HK-2 (cell line): ENCODE results near the gene MACROD1.
A peak's percentile ranks its signal among the peaks of the same experiment; 100 is the strongest.
"Not testable (repeated sequence)": the region's sequence is repeated elsewhere in the genome, so short reads cannot be mapped to it uniquely, and the experiment has no call there.

Source experiments
- DNase-seq: peaks from one replicate; pipeline ENCODE4 v3.0.0-alpha.2; 2018; ENCODE audit not compliant: unreplicated experiment

The MACROD1 gene

DNA sequence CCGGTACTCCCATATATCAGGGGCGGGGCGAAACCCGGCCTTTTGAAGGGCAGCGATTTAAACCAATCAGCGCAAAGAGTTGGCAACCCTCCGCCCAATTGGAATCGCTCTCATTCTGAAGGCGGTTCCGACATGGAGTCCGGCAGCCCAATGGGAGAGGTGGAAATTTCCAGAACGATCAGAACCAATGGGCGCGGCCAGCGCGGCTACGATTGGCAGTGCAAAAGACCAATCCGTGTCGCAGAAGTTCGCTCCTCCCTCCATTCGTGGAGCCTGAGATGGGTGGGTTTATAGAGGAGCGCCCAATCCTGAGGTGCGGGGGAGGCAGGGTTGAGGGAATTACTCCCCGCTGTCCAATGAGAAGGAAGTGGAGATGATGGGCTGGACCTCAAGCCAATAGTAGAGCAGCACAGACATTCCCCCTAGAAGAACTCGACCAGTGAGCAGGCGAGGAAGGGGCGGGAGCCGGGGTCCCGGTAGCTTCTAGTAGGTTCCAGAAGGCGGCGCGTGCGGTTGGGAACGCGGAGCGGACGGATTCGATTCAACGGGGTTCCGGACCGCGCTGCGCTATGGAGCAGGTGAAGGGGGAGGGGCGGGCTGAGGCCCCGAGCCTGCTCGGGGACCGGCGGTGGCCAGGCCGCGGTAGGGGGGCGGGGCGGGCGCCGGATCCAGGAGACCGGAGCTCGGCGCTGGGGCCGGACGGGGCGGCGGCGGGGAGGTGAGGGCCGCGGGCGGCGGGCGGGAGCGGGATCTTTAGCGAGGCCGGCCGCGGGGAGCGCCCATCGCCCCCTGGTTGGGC, 20.0 kb upstream of the MACROD1 start, which contains the start of gene STIP1:
Gene STIP1, plus strand, starts transcription at position 479 of the 799 bp plus-strand sequence. Its CDS starts 91 bp downstream, at position 570.
- peak; percentile 98 for DNase-seq

DNA sequence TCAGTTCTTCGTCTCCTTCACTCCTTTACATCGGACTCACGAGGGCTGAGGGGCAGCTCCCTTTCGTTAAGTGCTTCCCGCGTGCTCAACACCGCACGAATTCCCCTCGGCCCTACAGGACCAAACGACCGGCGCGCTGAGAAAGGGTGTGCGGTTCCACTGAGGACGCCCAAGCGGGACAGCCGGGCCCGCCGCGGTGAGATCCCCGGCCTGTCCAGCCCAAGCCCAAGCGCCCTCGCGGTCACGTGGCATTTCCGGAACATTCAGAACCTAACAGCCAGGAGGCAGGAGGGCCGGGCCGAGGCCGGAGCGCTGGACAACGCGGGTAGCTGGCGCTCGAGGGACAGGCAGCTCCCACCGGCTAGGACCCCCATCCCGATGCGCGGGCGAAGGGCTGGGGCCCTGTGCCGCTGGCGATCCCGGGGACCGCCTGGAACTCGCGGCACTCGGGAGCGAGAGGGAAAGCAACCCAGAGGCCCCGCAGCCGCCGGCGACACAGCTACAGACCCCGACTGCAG, 19.3 kb upstream of the MACROD1 start:
- no peak for DNase-seq

DNA sequence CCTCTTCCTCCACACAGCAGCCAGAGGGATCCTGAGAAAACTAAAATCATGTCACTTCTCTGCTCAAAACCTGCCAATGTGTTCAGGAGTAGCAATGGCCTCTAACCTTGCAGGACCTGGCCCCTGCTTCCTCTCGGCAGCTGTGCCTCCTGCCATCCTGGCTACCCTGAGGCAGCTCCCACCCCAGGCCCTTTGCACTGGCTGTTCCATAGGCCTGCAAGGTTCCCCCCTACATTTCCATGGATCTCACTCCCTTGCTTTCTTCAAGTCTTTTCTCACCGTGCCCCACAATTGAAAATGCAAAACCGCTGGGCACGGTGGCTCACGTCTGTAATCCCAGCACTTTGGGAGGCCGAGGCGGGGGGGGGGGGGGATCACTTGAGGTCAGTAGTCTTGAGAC, 18.0 kb upstream of the MACROD1 start:
- DNase-seq, result no peak

DNA sequence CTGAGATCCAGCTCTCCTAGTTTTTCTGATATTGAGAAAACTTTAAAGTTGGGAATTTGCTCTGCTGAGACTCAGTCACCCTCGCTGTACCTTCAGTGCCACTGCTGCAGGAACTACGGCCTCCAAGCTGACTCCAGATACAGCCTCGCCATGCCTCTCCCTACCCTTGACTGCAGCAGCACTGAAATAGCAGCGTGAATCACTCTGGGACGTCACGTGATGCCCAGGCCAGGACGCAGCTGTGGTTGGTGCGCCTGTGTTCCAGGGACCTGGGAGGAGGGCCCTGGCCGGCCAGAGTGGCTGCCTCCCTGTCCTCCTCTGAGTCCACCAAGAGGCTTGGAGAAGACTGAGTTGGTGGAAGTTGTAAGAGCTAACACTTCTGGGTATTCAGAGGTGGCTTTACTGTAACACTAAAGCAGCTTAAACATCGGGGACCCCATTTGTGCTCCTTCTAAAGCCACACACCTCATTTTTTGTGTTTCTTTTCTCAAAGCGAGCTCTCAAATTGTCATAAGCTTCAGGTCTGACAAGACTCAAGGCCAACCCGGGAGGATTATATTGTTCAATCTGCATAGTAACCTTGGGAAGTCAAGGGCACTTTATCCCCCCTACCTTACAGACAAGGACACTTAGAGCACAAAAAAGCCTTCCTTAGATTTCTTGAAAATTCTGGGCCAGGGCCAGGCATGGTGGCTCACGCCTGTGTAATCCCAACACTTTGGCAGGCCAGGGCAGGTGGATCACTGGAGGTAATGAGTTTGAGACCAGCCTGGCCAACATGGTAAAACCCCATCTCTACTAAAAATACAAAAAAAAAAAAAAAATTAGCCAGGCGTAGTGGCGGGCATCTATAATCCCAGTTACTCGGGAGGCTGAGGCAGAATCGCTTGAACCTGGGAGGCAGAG, 15.8 kb upstream of the MACROD1 start:
- DNase-seq, result peak; percentile 87

DNA sequence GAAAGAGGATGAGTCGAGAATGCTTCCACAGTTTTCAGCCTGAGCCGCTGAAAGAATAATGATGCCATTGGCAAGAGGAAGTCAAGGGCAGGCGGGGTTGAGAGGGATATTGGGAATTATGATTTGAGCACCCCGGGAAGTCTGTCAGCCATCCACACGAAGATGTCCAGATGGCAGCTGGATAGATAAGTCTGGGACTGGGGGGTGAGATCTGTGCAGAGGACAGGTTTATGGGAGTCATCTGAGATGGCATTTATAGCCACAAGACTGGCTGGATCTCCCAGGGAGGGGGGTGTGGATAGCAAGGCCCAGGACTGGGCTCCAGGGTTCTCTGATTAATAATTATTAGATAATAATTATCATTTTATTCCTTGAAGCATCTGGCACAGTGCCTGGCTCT, 15.0 kb upstream of the MACROD1 start:
- DNase-seq, result no peak

DNA sequence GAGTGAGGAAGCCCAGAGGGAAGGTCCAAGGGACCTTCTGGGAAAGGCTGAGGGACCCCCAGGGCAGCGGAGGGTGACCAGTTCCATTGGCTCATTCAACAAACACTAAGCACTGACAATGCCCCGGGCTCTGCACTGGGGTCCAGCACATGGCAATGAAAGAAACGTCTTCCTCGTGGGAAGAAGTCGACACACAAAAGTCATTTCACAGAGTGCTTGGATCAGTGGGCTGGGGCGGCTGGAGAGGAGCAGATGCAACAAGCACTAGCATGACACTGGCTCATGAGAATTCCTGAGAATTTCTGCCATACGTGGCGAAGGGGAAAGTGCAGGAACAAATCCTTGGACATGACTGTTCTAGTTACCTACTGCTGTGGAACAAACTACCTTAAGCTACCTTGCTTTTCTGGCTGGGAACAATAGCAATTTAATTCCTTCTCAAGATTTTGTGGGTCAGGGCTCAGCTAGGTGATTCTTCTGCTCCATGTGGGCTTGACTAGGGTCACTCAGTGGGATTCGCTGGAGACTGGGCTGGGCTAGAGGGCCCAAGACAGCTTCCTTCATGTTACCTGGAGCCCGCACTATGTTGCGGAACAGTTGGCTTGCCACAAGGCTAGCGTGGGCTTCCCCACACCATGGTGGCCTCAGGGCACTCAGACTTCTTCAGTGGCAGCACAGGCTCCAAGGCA, 13.2 kb upstream of the MACROD1 start:
- DNase-seq, result no peak

DNA sequence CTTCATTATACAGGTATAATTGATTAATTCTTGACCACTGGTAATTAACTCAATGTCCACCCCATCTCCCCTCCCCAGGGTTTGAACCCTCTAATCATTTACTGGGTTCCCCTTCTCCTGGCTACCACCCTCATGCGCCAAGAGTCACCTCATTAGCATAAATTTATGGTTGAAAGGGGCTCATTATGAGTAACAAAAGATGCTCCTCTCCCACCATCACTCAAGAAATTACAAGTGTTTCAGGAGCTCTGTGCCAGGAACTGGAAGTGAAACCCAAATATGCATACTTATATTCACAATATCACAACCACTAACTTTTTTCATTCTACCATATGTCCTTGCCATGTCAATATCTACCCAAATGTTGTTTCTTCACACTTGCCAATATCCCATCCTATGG, 12.3 kb upstream of the MACROD1 start:
- no peak for DNase-seq

DNA sequence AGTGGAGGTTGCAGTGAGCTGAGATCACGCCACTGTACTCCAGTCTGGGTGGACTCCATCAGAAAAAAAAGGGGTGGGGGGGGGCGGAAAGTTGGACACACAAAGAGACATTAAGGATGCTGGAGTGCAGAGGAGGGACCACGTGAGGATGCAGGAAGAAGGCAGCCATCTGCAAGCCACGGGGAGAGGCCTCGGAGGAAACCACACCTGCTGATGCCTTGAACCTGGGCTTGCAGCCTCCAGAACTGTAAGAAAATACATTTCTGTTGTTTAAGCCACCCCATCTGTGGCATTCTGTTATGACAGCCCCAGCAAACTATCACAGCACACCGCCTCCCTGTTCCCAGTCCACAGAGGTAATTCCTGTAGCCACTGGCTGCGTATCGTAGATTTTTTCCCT, 10.8 kb upstream of the MACROD1 start:
- no peak for DNase-seq

DNA sequence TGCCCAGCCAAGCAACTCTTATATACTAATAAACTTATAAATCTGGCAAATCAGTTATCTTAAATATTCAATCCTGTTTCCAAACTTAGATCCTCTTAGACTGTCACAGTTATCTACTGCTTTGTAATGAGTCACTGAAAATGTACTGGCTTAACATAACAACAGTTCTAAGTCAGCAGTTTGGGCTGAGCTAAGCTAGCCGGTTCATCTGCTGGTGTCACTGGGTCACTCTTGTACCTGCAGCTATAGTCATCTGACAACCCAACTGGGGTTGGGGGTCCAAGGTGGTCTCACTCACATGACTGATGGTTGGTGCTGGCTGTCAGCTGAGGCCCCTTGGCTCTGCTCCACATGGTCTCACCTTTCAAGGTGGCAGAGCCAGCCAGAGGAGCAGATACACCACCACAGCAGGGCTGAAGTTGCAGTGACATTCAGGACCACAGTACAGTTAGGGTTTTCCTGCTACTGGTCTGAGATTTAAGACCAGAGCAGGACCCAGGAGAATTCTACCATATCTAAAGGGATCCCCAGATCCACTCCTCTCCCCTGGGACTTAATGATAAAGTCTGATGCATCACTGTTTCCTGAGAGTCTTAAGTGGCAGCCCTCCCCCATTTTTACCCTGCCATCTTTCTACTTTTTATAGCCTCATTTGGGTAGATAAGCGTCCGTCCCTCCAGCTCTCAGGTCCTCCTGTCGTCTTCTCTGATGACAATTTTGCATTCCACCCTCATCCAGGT, 7.9 kb upstream of the MACROD1 start:
- no peak for DNase-seq

DNA sequence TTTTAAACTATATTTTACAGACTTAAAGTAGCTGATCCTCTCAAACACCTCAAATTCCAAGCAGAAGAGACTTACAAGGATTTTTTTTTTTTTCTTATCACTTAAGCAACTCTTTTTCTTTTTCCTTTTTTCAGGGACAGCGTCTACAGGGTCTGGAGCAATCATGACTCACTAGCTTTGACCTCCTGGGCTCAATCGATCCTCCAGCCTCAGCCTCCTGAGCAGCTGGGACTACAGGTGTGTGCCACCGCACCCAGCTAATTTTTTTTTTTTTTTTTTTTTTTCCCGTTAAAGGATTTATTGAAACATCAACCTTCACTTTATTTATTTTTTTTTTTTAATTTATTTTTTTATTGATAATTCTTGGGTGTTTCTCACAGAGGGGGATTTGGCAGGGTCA, 4.5 kb upstream of the MACROD1 start:
- DNase-seq, result no peak

DNA sequence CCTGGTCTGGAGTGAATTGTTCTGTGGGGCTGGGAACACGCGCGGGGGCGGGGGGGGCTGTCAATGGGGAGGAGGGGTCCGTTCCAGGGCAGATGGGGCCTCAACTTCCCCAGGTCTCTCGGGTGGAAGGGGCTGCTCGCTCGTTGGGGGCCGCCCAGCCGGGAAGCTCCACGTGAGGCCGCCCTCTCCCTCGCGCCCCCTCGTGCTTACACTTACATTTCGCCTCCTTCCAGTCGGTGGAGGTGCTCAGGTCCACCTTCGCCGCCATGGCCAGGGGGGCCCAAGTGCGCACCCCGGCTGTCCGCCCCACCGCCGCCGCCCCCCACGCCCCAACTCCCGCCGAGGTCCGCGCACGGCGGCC, 452 bp downstream of the MACROD1 start:
- peak; percentile 40 for DNase-seq

DNA sequence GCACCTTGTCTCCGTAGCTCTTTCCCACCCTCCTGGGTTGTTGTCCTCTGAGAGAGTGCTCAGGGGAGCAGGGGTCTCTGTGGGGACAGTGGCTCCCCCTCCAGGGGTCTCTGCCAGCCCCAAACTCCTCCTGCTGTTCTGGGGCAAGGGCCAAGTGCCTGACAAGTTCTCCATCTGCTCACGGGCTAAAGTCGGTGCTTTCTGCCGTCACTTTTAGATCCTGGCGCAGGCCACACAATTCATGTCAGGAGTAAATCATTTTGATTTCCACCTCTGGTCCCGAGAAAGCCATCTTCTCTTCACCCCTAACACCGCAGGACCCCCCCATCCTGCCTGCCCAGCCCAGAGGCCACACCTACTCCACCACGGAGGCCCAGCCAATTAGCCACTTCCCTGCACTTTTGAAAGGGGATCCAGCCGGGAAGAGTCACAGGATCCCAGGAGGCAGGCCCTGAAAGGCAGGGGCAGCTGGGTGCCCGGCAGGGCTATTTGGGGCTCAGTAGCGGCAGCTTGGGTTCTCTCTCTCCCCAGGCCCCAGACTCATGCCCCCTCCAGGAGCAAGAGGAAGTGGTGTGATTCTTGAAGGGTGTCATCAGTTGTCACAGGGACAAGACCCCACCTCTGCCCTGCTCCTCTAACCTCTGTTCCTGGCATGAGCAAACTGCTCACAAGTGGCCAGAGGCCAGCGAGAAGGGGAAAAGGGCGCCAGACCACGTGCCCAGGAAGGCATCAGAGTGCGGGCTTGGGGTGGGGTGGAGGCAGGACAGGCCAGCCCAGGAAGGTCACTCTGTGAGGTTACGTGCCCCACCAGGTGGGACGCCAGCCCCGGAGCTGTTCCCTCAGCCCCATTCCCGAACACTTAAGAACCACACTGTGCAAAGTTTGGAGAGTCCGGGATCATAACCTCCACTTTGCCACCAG, 1.3 kb downstream of the MACROD1 start:
- DNase-seq, result peak; percentile 22

DNA sequence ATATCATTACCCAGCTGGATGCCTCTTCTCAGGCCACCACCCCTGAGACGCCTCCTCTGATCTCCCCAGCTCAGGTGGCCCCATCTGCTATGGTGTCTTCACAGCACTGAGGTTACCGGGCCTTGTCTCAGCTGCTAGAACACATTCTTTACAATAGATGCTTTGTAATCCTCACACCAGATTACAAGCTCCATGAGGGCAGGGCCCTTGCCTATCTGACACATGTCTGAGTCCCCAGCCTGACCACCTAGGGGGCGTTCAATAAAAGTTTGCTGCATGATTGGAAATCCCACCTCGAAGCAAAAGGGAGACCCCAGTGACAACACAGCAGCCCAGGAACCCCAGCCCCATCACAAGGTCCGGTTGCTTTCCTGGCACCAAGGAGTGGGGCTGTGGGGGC, 2.0 kb downstream of the MACROD1 start:
- no peak for DNase-seq

DNA sequence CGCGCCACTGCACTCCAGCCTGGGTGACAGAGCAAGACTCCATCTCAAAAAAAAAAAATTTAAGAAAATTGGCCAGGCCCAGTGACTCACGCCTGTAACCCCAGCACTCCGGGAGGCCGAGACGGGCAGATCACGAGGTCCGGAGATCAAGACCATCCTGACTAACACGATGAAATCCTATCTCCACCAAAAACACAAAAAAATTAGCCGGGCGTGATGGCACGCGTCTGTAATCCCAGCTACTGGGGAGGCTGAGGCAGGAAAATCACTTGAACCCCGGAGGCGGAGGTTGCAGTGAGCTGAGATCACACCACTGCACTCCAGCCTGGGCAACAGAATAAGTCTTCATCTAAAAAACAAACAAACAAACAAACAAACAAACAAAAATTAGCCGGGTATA, 3.1 kb downstream of the MACROD1 start:
- not testable (repeated sequence) for DNase-seq

DNA sequence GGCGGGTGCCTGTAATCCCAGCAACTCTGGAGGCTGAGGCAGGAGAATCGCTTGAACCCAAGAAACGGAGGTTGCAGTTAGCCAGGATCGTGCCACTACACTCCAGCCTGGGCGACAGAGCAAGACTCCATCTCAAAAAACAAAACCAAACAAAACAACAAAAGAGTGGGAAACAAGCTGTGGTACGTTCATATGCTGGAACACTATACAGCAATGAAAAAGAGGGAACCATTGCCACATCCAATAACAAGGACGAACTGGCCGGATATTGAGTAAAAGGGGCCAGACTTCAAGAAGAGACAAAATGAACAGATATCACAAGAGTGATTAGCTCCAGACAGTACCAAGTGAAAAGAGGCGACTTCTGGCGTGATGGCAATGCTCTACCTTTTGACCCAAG, 4.9 kb downstream of the MACROD1 start:
- no peak for DNase-seq

DNA sequence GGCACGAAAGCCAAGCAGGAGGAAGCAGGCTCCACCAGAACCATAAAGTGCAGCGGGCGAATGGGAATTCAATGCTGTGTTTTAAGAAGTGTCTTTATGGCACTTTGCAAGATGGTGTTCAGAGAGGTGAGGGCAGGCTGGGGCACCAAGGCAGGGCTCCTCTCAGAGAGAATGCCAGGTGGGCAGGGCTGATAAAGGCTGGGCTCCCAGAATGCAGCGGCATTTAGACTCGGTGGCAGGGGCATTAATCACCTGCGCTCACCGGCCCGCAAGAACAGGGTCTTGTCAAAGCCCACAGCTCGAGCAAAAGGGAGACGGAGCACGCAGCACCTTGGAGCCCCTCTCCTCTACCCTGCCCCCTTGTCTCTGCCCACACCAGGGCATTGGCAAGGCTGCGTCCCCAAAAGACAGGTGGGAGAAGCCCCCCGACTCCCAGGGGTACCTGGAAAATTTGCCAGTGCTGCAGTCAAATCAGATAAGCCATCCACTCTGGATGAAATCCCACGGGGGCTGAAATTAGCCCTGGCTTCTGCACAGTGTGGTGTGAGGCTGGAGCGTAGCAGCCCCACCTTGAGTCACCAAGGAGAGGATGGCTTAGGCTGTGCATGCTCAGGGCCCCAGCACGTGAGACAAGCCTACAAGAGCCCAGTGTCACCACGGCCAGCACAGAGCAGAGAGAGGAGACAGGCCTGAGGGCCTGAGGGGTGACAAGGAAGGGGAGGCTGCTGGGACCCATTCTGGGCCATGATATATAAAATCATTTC, 8.1 kb downstream of the MACROD1 start:
- DNase-seq, result no peak

DNA sequence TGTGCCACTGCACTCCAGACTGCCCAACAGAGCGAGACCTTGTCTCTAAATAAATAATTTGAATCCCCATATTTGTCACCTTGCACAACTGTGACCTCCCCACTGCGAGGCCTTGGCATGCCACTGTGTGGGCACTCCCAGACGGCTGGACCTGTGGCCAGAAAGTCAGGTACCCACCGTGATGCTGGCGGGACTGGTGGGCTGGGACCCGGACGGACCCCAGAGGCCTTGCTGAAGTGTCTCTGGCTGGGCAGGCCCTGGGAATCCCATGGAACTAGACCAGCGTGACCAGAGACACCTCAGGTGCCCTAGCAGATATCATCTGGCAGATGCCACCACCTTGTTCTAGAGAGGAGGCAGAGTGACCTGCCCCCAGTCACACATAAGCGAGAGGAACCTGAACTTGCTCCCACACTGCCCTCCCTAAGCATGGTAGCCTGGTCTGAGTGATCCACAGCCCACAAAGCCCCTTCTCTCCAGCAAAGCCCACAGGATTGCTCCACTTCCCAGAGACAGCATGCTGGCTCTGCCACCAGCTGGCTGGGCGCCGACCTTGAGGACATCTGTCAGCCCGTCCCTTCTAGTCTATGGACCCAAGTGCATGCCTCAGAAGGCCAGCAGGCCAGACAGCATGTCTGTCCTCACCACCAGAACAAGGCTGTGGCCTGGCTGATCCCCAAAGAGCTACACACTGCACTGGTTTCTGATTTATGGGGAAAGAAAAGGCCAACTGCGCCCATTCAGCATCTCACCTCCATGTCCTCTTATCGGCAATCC, 9.5 kb downstream of the MACROD1 start:
- no peak for DNase-seq

DNA sequence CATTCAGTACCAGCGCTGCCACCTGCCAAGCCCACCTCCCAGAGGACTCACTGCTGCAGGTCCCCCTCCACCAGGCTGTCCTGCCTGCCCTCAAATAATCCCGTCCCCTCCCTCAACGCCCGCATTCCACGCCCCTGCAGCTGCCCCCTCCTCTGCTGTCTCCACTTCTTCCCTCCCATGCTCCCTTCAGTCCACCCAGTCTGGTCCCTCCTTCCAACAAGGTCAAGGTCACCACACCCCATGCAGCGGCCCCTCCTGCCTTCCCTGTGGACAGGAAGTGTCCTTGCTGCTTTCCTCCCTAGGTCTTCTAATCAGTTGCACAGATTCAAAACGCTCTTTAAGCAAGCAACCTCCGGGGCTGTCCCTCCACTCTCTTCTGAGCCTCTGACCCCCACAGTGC, 12.1 kb downstream of the MACROD1 start:
- DNase-seq, result no peak
